H1 (cell line): ENCODE measurements around the gene OPCML. TPM values are rescaled to one million over a fixed set of nuclear protein-coding genes. Genes with fewer than 3 reads are reported as not detected.

Experiments
- CTCF ChIA-PET: fragments of 300-600 bp; sonication (Branson Sonifier 250); formaldehyde crosslinking; loops from one replicate; lab custom pipeline; 2021; ENCODE audit not compliant: partially characterized antibody; lab: Charles Lee
- POLR2A ChIA-PET: fragments of 300-600 bp; sonication (Branson Sonifier 250); formaldehyde crosslinking; loops from one replicate; lab custom pipeline; 2021; ENCODE audit warnings: inconsistent platforms; ENCODE audit not compliant: partially characterized antibody; lab: Charles Lee
- DNase-seq, 2 experiments: peaks; one replicate each; pipeline versions ENCODE4 v3.0.0 to v3.0.0-alpha.2; 2010 to 2022; ENCODE audit warnings: low spot score in 2 of 2, low read depth in 1 of 2, mixed read lengths in 1 of 2
- FAIRE-seq: peaks from 2 replicates; lab custom pipeline; 2011; peaks lifted over from hg19 to GRCh38; lab: Jason Lieb, UNC
- H2AFZ ChIP-seq: 2 replicates; pipeline ENCODE4 v1.8.1; 2012; ENCODE audit warnings: low read length, inconsistent platforms
- H2AK5ac ChIP-seq: 2 replicates; pipeline ENCODE4 v1.6.1; 2013; ENCODE audit warnings: low read depth, low read length
- H2BK120ac ChIP-seq: replicated peaks from 2 replicates; pipeline ENCODE3; 2013; ENCODE audit warnings: low read depth, low read length, inconsistent platforms
- H2BK12ac ChIP-seq: 2 replicates; pipeline ENCODE4 v1.6.1; 2013; ENCODE audit warnings: low read depth, low read length
- H2BK15ac ChIP-seq: 2 replicates; pipeline ENCODE4 v1.6.1; 2013; ENCODE audit warnings: low read length
- H2BK20ac ChIP-seq: 2 replicates; pipeline ENCODE4 v1.6.1; 2013; ENCODE audit warnings: low read length
- H2BK5ac ChIP-seq: 2 replicates; pipeline ENCODE4 v1.6.1; 2013; ENCODE audit warnings: low read depth, low read length
- H3K14ac ChIP-seq: 2 replicates; pipeline ENCODE4 v1.6.1; 2013; ENCODE audit warnings: inconsistent platforms; ENCODE audit not compliant: insufficient read length
- H3K18ac ChIP-seq: 2 replicates; pipeline ENCODE4 v1.6.1; 2013; ENCODE audit warnings: low read length; ENCODE audit errors: extremely low read depth
- H3K23ac ChIP-seq: 2 replicates; pipeline ENCODE4 v1.6.1; 2013; ENCODE audit warnings: inconsistent platforms; ENCODE audit not compliant: insufficient read length
- H3K23me2 ChIP-seq: 2 replicates; pipeline ENCODE4 v1.6.1; 2013; ENCODE audit warnings: low read depth, low read length
- H3K27ac ChIP-seq: 2 replicates; pipeline ENCODE4 v1.6.1; 2011; ENCODE audit warnings: low read depth, low read length, inconsistent platforms
- H3K27me3 ChIP-seq, 4 experiments: replicated peaks in 1 of 4; 1 replicate in 1 of 4; 2 replicates in 3 of 4; pipeline versions ENCODE4 v1.6.1 to v1.8.1; 2011 to 2013; ENCODE audit warnings: low read length in 3 of 4, mild to moderate bottlenecking in 3 of 4, inconsistent platforms in 2 of 4, mixed read lengths in 2 of 4, moderate library complexity in 1 of 4; ENCODE audit not compliant: control insufficient read depth in 3 of 4, insufficient read depth in 3 of 4; ENCODE audit errors: extremely low read depth in 1 of 4
- H3K36me3 ChIP-seq, 4 experiments: 2 replicates each; pipeline versions ENCODE4 v1.6.1 to v1.8.1; 2011 to 2013; ENCODE audit warnings: mild to moderate bottlenecking in 4 of 4, low read length in 3 of 4, moderate library complexity in 2 of 4, control low read depth in 1 of 4, inconsistent platforms in 1 of 4; ENCODE audit not compliant: insufficient read depth in 4 of 4, control insufficient read depth in 2 of 4
- H3K4ac ChIP-seq: replicated peaks from 2 replicates; pipeline ENCODE3; 2013; ENCODE audit warnings: low read length, low read depth, mixed read lengths, inconsistent platforms; ENCODE audit not compliant: insufficient read length
- H3K4me1 ChIP-seq, 4 experiments: replicated peaks in 1 of 4; 1 replicate in 1 of 4; 2 replicates in 3 of 4; pipeline versions ENCODE4 v1.6.1 to v1.8.1; 2011 to 2013; ENCODE audit warnings: low read length in 3 of 4, inconsistent platforms in 2 of 4, mixed read lengths in 1 of 4; ENCODE audit not compliant: insufficient read depth in 4 of 4, control insufficient read depth in 3 of 4
- H3K4me2 ChIP-seq, 2 experiments: 2 replicates each; pipeline versions ENCODE4 v1.6.1 to v1.8.1; 2011 to 2013; ENCODE audit warnings: low read depth in 2 of 2, low read length in 2 of 2, control low read depth in 1 of 2, inconsistent platforms in 1 of 2, mild to moderate bottlenecking in 1 of 2; ENCODE audit not compliant: insufficient read depth in 1 of 2
- H3K4me3 ChIP-seq, 4 experiments: fragments of 200-600, 300-600 bp in 1 of 4; sonication (generic), shearing (Covaris generic), sonication (Bioruptor Twin) in 1 of 4; 2 replicates each; pipeline versions ENCODE4 v1.5.1 to v1.8.1; 2011 to 2016; ENCODE audit warnings: low read length in 4 of 4, low read depth in 3 of 4, control low read depth in 2 of 4, inconsistent platforms in 2 of 4, mild to moderate bottlenecking in 2 of 4, mixed read lengths in 1 of 4, moderate library complexity in 1 of 4; ENCODE audit not compliant: insufficient read depth in 2 of 4; ENCODE audit errors: extremely low read depth in 1 of 4
- H3K56ac ChIP-seq: replicated peaks from 2 replicates; pipeline ENCODE3; 2013; ENCODE audit warnings: low read depth, mild to moderate bottlenecking, mixed read lengths, low read length, inconsistent platforms; ENCODE audit not compliant: insufficient read length
- H3K79me1 ChIP-seq: 2 replicates; pipeline ENCODE4 v1.6.1; 2013; ENCODE audit warnings: low read depth, low read length, control low read depth
- H3K79me2 ChIP-seq, 2 experiments: 2 replicates each; pipeline versions ENCODE4 v1.6.1 to v1.8.1; 2012 to 2013; ENCODE audit warnings: low read length in 2 of 2, mild to moderate bottlenecking in 2 of 2, inconsistent platforms in 1 of 2; ENCODE audit not compliant: insufficient read depth in 2 of 2, control insufficient read depth in 1 of 2
- H3K9ac ChIP-seq, 4 experiments: replicated peaks in 1 of 4; 1 replicate in 1 of 4; 2 replicates in 3 of 4; pipeline versions ENCODE4 v1.6.1 to v1.8.1; 2011 to 2013; ENCODE audit warnings: low read depth in 3 of 4, low read length in 3 of 4, control low read depth in 2 of 4, mild to moderate bottlenecking in 2 of 4, moderate library complexity in 2 of 4, inconsistent platforms in 1 of 4; ENCODE audit errors: extremely low read depth in 1 of 4
- H3K9me3 ChIP-seq, 2 experiments: 2 replicates each; pipeline versions ENCODE4 v1.6.1 to v1.8.1; 2012 to 2013; ENCODE audit warnings: mild to moderate bottlenecking in 2 of 2, moderate library complexity in 2 of 2, control low read depth in 1 of 2, inconsistent platforms in 1 of 2, low read depth in 1 of 2, low read length in 1 of 2, mixed read lengths in 1 of 2; ENCODE audit not compliant: insufficient read depth in 2 of 2
- H4K20me1 ChIP-seq, 2 experiments: replicated peaks in 1 of 2; 2 replicates each; pipeline versions ENCODE3 to v1.8.1; 2011 to 2013; ENCODE audit warnings: inconsistent platforms in 2 of 2, low read length in 2 of 2, mild to moderate bottlenecking in 1 of 2; ENCODE audit not compliant: insufficient read depth in 2 of 2, control insufficient read depth in 1 of 2
- H4K5ac ChIP-seq: 2 replicates; pipeline ENCODE4 v1.6.1; 2013; ENCODE audit warnings: low read length, low read depth, mixed read lengths, inconsistent platforms; ENCODE audit not compliant: insufficient read length
- H4K8ac ChIP-seq: 2 replicates; pipeline ENCODE4 v1.8.0; 2013; ENCODE audit warnings: mild to moderate bottlenecking, moderate library complexity, low read length, inconsistent platforms; ENCODE audit not compliant: insufficient read depth; ENCODE audit errors: extremely low read depth
- H4K91ac ChIP-seq: replicated peaks from 2 replicates; pipeline ENCODE3; 2013; ENCODE audit warnings: low read length, mixed read lengths, inconsistent platforms; ENCODE audit not compliant: insufficient read length
- CREB1 ChIP-seq: IDR thresholded peaks from 2 replicates; pipeline ENCODE4 v1.6.1; 2012; ENCODE audit warnings: inconsistent platforms
- CTCF ChIP-seq, 3 experiments: IDR thresholded peaks; 1 replicate in 2 of 3; 2 replicates in 1 of 3; pipeline versions ENCODE4 v1.5.1 to v1.6.1; 2011; ENCODE audit warnings: low read length in 3 of 3, mild to moderate bottlenecking in 3 of 3, inconsistent platforms in 2 of 3, low read depth in 1 of 3, moderate library complexity in 1 of 3; ENCODE audit not compliant: insufficient read depth in 1 of 3; ENCODE audit errors: control extremely low read depth in 1 of 3
- POLR2AphosphoS5 ChIP-seq: IDR thresholded peaks from 2 replicates; pipeline ENCODE4 v1.6.1; 2011; ENCODE audit warnings: low read depth, low read length
- RBBP5 ChIP-seq: IDR thresholded peaks from 2 replicates; pipeline ENCODE4 v1.7.1; 2012; ENCODE audit warnings: low read depth, mild to moderate bottlenecking, inconsistent platforms, low read length, moderate library complexity, borderline replicate concordance
- SAP30 ChIP-seq: fragments of 300-600 bp; sonication (generic); IDR thresholded peaks from 2 replicates; pipeline ENCODE4 v1.7.1; 2012; ENCODE audit warnings: low read length, moderate library complexity, mild to moderate bottlenecking, inconsistent platforms; ENCODE audit not compliant: insufficient read depth, insufficient replicate concordance
- SIRT6 ChIP-seq: IDR thresholded peaks from one replicate; pipeline ENCODE4 v1.7.1; 2012; ENCODE audit warnings: low read length, inconsistent platforms
- SIX5 ChIP-seq: IDR thresholded peaks from 2 replicates; pipeline ENCODE4 v1.6.1; 2011; ENCODE audit warnings: mild to moderate bottlenecking, low read depth, low read length
- SP1 ChIP-seq: IDR thresholded peaks from 2 replicates; pipeline ENCODE4 v1.6.1; 2011; ENCODE audit warnings: low read depth, low read length
- SP2 ChIP-seq: IDR thresholded peaks from 2 replicates; pipeline ENCODE4 v1.6.1; 2012; ENCODE audit warnings: mild to moderate bottlenecking, low read length, inconsistent platforms
- WGBS, 2 experiments: shearing (Covaris generic) in 1 of 2; methylation state at CpG; one replicate each; pipeline versions ENCODE4 v1.1.6 to v1.1.7; 2013 to 2015; ENCODE audit warnings: low lambda C conversion rate in 2 of 2, mixed read lengths in 2 of 2, inconsistent platforms in 1 of 2, low coverage in 1 of 2, missing lambda C conversion rate in 1 of 2; ENCODE audit not compliant: insufficient replicate concordance in 2 of 2, insufficient coverage in 1 of 2, insufficient read length in 1 of 2; ENCODE audit errors: extremely low coverage in 1 of 2, missing lambda C conversion rate in 1 of 2; 5-methylcytosine and 5-hydroxymethylcytosine counted together
- polyA plus RNA-seq, 7 experiments: library from polyadenylated mRNA; depleted of rRNA in 3 of 7; stranded (reverse) in 5 of 7; unstranded in 2 of 7; fragments of >200 nt in 5 of 7; fragments of 200-250 nt in 2 of 7; gene quantifications; 1 replicate in 5 of 7; 2 replicates in 1 of 7; 4 replicates in 1 of 7; pipeline versions ENCODE4 v1.2.1 to v1.2.3, GENCODE V29; 2011 to 2013; ENCODE audit warnings: missing spikeins in 2 of 7, mixed read lengths in 2 of 7
- total RNA-seq: library from RNA; stranded (reverse); fragmentation: NEBNext Ultra II Directional; extraction: Animal tissue kit (Norgen Biotek cat#: 25700); gene quantifications from 2 replicates; pipeline ENCODE4 v1.2.1, GENCODE V29; 2021

The OPCML gene
- total and polyA plus RNA-seq, 2 of the 8 experiments (the other 6 are each of a cell fraction or from before 2014, with no cell fraction given), result 2.3 to 3.1 TPM

- H3K4ac ChIP-seq, result no peak overlapping the region
- H3K23me2 ChIP-seq, result no peaks in the 10 kb centered on the region
- no peak overlapping the region for H3K14ac ChIP-seq
- H2BK15ac ChIP-seq, result no peak overlapping the region
- no peaks in the 10 kb centered on the region for H4K20me1 ChIP-seq
- no peak for FAIRE-seq
- H2BK20ac ChIP-seq, result no peak overlapping the region
- peaks cover 0 to 9% (median 2%) of the 10 kb centered on the region in 4 experiments; a peak in 3 of 7 replicates for H3K4me1 ChIP-seq
- H3K23ac ChIP-seq, result no peak overlapping the region
- H3K4me2 ChIP-seq, result no peak overlapping the region
- no peak overlapping the region for H2BK120ac ChIP-seq
- H3K27ac ChIP-seq, result no peak overlapping the region
- DNase-seq, result no peak
- CTCF ChIA-PET, result interaction anchor here (1.6 kb wide), 1 partner anchor 115 kb away, joined by 3 read pairs; no protein-coding TSS in a partner anchor
- no peaks in the 10 kb centered on the region for H3K79me1 ChIP-seq
- H2AFZ ChIP-seq, result no peak overlapping the region
- no peaks in the 10 kb centered on the region for H3K9me3 ChIP-seq
- no peak overlapping the region for H3K4me3 ChIP-seq
- no peak overlapping the region for H4K91ac ChIP-seq
- H2AK5ac ChIP-seq, result no peak overlapping the region
- H3K27me3 ChIP-seq, result no peaks in the 10 kb centered on the region
- H3K79me2 ChIP-seq, result no peaks in the 10 kb centered on the region
- POLR2A ChIA-PET, result interaction anchor here (0.7 kb wide), 1 partner anchor 134 kb away, joined by 3 read pairs; no protein-coding TSS in a partner anchor
- H2BK12ac ChIP-seq, result no peak overlapping the region
- H4K8ac ChIP-seq, result no peak overlapping the region
- H3K56ac ChIP-seq, result no peak overlapping the region
- no peaks in the 10 kb centered on the region for H3K36me3 ChIP-seq
- no peak overlapping the region for H4K5ac ChIP-seq
- no peak overlapping the region for H2BK5ac ChIP-seq
- no peak overlapping the region for H3K18ac ChIP-seq
- H3K9ac ChIP-seq, result no peak overlapping the region
- 90% methylated on average over 6 of the region's 6 CpGs; no CpG with 5 or more reads in 1 of the 2 experiments for WGBS, 2 experiments
- TF ChIP-seq SAP30, result no peak
- no peak for TF ChIP-seq SP2
- no peak for TF ChIP-seq SIX5
- TF ChIP-seq SP1, result no peak
- TF ChIP-seq POLR2AphosphoS5, result no peak
- TF ChIP-seq CREB1, result no peak
- no peak for TF ChIP-seq CTCF (IDR thresholded peaks at IDR 0.05; ENCODE audit: control extremely low read depth in 1 of 3, insufficient read depth in 1 of 3, low read depth in 1 of 3, low read length in 3 of 3)
- no peak for TF ChIP-seq SIRT6
- TF ChIP-seq RBBP5, result no peak
Measured at GRCh38 chr11:132427611-132428010, 1104.7 kb downstream of the OPCML start.
